ENCODE data around the gene HIF1A. TPM values are rescaled to one million over a fixed set of nuclear protein-coding genes. Genes with fewer than 3 reads are reported as not detected.
A peak's percentile ranks its signal among the peaks of the same experiment; 100 is the strongest.

HIF1A gene
- total and polyA plus RNA-seq, 11 donors: 12.8 to 157 (median 72.8) TPM

- no peaks in the 10 kb centered on the region for H3K27me3 ChIP-seq
- H3K4me3 ChIP-seq: no peak overlapping the region
- TF ChIP-seq CTCF (IDR thresholded peaks at IDR 0.05) (no peak), POLR2A (IDR thresholded peaks at IDR 0.05) (no peak)
- 51 to 68% (median 61%) methylated on average over 2 of the region's 2 CpGs for WGBS, 4 donors
- no peak for DNase-seq
- peaks cover 0 to 6% (median 1%) of the 10 kb centered on the region in 12 donors for H3K4me1 ChIP-seq
- intact Hi-C loops (cut with DNase I): loop anchor here in 5 of 10 donors (10.0 kb wide), 2 partner anchors 106 to 126 kb away; no protein-coding TSS in a partner anchor
- no peak for ATAC-seq
- no peaks in the 10 kb centered on the region for H3K36me3 ChIP-seq
- peaks cover 0 to 4% (median 0%) of the 10 kb centered on the region in 12 donors for H3K9me3 ChIP-seq
- peak overlapping the region in 2 of 12 donors; percentile 11 to 17 for H3K27ac ChIP-seq
Measured at GRCh38 chr14:61690982-61691381, 4.3 kb upstream of the HIF1A start.

- DNase-seq (no peak), ATAC-seq (no peak)
- intact Hi-C loops (cut with DNase I): loop anchor here in 5 of 10 donors (10.0 kb wide), 2 partner anchors 107 to 127 kb away; no protein-coding TSS in a partner anchor
- TF ChIP-seq POLR2A (IDR thresholded peaks at IDR 0.05) (no peak), CTCF (IDR thresholded peaks at IDR 0.05) (no peak)
- H3K4me3 ChIP-seq: no peak overlapping the region
- H3K4me1 ChIP-seq: peaks cover 0 to 6% (median 2%) of the 10 kb centered on the region in 12 donors
- no peaks in the 10 kb centered on the region for H3K36me3 ChIP-seq
- H3K9me3 ChIP-seq: peaks cover 0 to 4% (median 0%) of the 10 kb centered on the region in 12 donors
- H3K27me3 ChIP-seq: no peaks in the 10 kb centered on the region
- H3K27ac ChIP-seq: peak overlapping the region in 2 of 12 donors; percentile 11 to 17
Measured at GRCh38 chr14:61691495-61691894, 3.8 kb upstream of the HIF1A start.

- intact Hi-C loops (cut with DNase I): loop anchor here in 6 of 10 donors (2.0 to 10.0 kb wide), 3 partner anchors 109 to 223 kb away; no protein-coding TSS in a partner anchor
- 94 to 97% (median 96%) methylated on average over 6 of the region's 6 CpGs for WGBS, 4 donors
- no peak for ATAC-seq
- no peak overlapping the region for H3K4me3 ChIP-seq
- H3K36me3 ChIP-seq: no peaks in the 10 kb centered on the region
- DNase-seq: no peak
- peaks cover 0 to 31% (median 20%) of the 10 kb centered on the region in 12 donors for H3K4me1 ChIP-seq
- no peak for TF ChIP-seq CTCF (IDR thresholded peaks at IDR 0.05)
- no peaks in the 10 kb centered on the region for H3K27me3 ChIP-seq
- H3K27ac ChIP-seq: peak overlapping the region in 1 of 12 donors; percentile 97
- H3K9me3 ChIP-seq: peaks cover 0 to 4% (median 0%) of the 10 kb centered on the region in 12 donors
Measured at GRCh38 chr14:61694039-61694438, 1.3 kb upstream of the HIF1A start.

- Histone ChIP-seq H3K4me1 (peaks cover 0 to 47% (median 29%) of the 10 kb centered on the region in 12 donors), H3K27me3 (no peaks in the 10 kb centered on the region), H3K9me3 (no peaks in the 10 kb centered on the region), H3K4me3 (peak overlapping the region; percentile 65 to 95 (median 89)), H3K27ac (peak overlapping the region; percentile 93 to 99 (median 97)), H3K36me3 (no peaks in the 10 kb centered on the region)
- DNase-seq (peak; percentile 68 to 77 (median 72)), ATAC-seq (peak; percentile 14 to 54 (median 41))
- 0 to 1% (median 1%) methylated on average over 55 to 70 of the region's 70 CpGs for WGBS, 4 donors
- intact Hi-C loops (cut with DNase I): loop anchor here in 8 of 10 donors (2.0 to 10.0 kb wide), 10 partner anchors 36 to 229 kb away; partner anchors contain the start of gene SNAPC1 (in 1 of the 8)
- TF ChIP-seq POLR2A (IDR thresholded peaks at IDR 0.05) (no peak), CTCF (IDR thresholded peaks at IDR 0.05) (no peak)
Measured at GRCh38 chr14:61695695-61696527, 598 bp downstream of the HIF1A start.

Data from heart left ventricle (tissue), 16 donors.